ENCODE results near the gene SLC23A2.
"Not testable (repeated sequence)": the region's sequence is repeated elsewhere in the genome, so short reads cannot be mapped to it uniquely, and the experiment has no call there.

SLC23A2 gene

GRCh38 chr20:5001174-5002076 lies at the start of gene SLC23A2:
SLC23A2 (minus strand) TSS chr20:5001510; CDS start chr20:4932562, 68,948 bp downstream.
- DNase-seq, result no peak

- no peak for DNase-seq
These were observed 45.5 kb upstream of the SLC23A2 start for GRCh38 chr20:5046656-5047339.

DNA sequence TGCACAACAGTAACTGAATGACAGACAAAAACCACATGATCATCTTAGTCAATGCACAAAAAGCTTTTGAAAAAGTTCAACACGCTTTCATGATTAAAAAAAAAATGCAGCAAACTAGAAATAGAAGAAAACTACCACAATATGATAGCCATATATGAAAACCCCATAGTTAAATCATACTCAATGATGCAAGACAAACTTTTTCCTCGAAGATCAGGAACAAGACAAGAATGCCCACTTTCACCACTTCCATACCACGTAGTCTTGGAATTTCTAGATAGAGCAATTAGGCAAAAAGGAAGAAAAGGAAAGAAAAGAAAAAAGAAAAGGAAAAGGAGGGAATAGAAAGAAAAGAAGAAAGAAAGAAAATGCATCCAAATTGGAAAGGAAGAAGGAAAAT lies 44.6 kb upstream of the SLC23A2 start:
- no peak for DNase-seq

GRCh38 chr20:5044075-5044620 lies 42.8 kb upstream of the SLC23A2 start:
- DNase-seq, result no peak

DNA sequence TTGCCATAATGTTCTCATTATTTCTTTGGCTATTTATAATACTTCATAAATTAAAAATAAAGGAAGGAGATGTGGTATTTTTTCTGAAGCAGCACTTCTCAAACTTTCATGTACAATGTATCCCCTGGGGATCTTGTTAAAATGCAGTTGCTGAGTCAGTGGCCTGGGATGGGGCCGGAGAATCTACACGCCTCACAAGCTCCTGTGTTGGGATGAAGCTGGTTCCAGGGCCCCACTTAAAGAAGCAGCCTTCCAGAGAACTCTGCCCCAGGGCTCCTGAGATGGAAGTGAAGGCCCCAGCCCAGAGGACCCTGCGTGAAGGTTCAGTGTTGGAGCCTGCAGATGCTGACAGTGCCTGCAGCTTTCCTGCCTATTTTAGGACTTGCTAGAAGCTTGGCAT lies 40.1 kb upstream of the SLC23A2 start:
- DNase-seq, result no peak

GRCh38 chr20:5040345-5040744 lies 39.0 kb upstream of the SLC23A2 start:
- no peak for DNase-seq

DNA sequence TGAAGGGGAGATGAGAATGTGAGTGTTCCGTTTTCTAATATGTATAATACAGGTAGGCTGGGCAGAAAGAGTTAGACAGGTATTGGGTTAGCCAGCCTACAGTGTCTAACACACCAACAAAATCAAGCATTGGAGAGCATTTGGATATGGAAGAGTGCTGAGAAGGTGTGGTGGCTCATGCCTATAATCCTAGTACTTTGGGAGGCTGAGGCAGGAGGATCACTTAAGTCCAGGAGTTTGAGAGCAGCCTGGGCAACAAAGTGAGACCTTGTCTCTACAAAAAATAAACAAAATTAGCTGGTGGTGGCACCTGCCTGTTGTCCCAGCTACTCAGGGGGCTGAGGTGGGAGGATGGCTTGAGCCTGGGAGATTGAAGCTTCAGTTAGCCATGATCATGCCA lies 38.6 kb upstream of the SLC23A2 start:
- no peak for DNase-seq

DNA sequence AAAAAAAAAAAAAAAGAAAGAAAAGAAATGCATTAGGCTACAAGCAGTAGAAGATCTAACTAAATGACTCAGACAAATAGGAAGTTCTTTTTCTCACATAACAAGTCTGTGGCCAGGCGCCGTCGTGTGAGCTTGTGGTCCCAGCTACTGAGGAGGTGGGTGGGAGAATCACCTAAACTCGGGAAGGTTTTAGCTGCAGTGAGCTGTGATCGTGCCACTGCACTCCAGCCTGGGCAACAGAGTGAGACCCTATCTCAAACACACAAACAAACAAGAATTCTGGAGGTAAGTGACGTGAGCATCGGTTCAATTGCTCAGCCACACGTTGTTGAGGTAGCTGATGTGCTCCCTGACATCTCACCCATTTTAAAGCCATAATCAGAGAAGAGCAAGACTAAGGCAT lies 37.9 kb upstream of the SLC23A2 start:
- no peak for DNase-seq

- DNase-seq, result no peak
These were observed 35.5 kb upstream of the SLC23A2 start for GRCh38 chr20:5036828-5037227.

DNA sequence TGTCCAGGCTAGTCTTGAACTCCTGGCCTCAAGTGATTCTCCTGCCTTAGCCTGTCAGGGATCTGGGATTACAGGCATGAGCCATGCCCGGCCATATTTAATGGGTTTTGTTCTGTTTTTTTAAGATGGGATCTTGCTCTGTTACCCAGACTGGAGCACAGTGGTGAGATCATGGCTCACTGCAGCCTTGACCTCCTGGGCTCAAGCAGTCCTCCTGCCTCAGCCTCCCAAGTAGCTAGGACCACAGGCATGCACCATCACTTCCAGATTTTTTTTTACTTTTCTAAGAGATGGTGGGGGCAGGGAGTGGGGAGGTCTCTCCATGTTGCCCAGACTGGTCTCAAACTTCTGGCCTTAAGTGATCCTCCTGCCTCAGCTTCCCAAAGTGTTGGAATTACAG lies 34.2 kb upstream of the SLC23A2 start:
- not testable (repeated sequence) for DNase-seq

- DNase-seq, result no peak
These were observed 32.3 kb upstream of the SLC23A2 start for GRCh38 chr20:5033566-5033965.

DNA sequence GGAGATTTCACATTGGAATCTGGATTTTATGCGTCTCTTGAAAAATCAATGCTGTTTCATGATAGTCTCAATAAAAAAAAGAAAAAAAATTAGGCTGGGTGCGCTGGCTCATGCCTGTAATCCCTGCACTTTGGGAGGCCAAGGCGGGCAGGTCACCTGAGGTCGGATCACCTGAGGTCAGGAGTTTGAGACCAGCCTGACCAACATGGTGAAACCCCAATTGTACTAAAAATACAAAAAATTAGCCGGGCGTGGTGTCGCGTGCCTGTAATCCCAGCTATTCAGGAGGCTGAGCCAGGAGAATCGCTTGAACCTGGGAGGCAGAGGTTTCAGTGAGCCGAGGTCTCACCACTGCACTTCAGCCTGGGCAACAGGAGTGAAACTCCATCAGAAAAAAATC lies 30.4 kb upstream of the SLC23A2 start:
- not testable (repeated sequence) for DNase-seq

GRCh38 chr20:5031206-5031557 lies 29.9 kb upstream of the SLC23A2 start:
- no peak for DNase-seq

DNA sequence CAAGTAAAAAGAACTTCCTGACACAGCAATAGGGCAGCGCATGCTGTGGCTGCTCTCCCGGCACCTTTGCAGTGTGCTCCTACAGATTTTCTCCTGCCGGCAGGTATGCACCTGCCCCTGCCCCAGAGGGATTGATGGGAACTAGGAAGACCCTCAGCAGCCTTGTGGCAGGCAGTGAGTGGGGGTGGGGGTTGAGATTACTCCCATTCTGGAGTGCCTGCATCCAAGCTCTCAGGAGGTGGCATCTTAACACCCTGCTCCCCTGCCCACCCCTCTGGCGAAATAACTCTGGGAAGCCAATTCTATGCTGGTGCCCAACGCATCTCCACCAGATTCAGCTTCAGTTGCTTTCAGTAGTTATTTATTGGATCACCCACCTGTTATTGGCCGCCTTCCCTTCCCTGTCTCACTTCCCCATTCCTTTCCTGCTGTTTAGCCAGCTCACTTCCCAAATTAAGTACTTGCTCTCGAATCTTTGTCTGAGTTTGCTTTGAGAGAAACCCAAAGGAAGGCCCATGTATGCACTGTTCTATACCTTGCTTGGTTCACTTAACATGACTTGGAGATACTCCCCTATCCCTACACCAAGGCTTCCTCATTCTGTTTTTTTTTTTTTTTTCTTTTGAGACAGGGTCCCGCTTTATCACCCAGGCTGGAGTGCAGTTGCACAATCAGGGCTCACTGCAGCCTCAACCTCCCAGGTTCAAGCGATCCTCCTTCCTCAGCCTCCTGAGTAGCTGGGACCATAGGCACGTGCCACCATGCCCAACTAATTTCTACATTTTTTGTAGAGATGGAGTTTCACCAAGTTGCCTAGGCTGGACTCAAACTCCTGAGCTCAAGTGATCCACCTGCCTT lies 29.3 kb upstream of the SLC23A2 start:
- DNase-seq, result no peak

GRCh38 chr20:5028258-5029059 lies 27.1 kb upstream of the SLC23A2 start:
- DNase-seq, result not testable (repeated sequence)

DNA sequence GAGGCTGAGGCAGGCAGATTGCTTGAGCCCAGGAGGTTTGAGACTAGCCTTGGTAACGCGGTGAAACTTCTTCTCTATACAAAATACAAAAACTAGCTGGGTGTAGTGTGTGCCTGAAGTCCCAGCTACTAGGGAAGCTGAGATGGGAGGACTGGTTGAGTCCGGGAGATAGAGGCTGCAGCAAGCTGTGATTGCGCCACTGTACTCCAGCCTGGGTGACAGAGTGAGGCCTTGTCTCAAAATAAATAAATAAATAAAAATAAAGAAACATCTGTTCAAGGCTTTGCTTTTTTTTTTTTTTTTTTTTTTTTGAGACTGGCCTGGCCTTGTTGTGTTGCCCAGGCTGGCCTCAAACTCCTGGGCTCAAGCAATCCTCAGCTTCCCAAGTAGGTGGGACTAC lies 23.7 kb upstream of the SLC23A2 start:
- DNase-seq, result no peak

DNA sequence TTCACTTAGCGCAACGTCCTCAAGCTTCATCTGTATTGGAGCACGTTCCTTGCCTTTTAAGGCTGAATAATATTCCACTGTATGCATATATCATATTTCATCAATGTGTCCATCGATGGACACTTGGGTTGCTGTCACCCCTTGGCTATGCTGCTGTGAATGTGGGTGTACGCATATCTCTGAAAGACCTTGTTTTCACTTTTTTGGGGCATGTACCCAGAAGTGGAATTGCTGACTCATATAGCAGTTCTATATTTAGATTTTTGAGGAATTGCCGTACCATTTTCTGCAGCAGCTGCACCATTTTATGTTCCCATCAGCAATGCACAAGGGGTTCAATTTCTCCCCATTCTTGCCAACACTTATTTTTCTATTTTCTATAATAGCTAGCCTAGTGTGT lies 22.8 kb upstream of the SLC23A2 start:
- no peak for DNase-seq

- not testable (repeated sequence) for DNase-seq
These were observed 21.9 kb upstream of the SLC23A2 start for GRCh38 chr20:5023171-5023570.

DNA sequence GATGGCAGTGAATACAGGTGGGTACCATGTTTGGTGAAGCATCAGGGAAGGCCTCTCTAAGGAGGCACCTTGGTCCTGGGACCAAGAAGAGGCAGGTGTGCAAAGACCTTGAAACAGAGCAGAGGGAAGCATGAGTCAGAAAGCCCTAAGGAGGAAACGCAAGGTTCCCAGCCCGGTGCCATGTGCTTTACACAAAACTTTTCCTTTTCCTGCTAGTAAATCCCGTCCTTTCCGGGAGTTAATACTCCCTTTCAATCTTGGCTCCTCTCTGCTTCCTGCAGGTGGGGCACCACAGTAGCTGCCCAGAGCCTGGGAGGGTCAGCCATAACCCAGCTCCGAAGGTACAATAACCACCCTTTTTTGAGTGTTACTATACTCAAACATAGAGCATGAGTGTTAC lies 19.4 kb upstream of the SLC23A2 start:
- no peak for DNase-seq

DNA sequence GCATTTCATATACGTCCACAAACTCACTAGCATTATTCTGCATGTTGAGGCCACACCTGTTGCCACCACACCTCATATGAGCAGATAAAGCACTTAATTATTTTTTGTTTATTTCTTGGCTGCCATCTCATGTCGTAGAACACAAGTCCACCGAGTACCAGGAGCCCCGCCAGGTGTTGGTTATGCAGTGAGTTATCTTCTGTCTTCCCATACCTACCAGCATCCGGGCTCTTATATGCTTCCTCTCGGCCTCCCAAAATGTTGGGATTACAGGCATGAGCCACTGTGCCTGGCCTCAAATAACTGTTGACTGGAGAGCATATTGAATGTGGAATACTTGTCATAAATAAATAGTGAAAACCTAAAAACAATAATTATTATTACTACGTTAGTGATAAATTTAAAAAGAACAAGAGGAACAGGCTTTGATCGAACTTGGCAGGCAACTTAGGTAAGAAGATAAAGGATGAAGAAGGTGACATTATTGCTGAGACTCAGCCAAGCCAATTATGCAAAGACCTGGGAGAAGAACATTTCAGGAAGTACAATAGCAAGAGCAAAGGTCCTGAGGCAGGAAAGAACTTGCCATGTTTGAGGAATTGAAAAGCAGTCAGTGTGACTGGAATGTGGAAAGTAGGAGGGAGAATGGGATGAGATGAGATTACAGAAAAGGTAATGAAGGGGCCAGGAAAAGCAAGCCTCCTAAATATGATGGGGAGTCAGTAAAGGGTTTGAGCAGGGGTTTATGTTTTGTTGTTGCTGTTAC lies 12.6 kb upstream of the SLC23A2 start:
- DNase-seq, result no peak

DNA sequence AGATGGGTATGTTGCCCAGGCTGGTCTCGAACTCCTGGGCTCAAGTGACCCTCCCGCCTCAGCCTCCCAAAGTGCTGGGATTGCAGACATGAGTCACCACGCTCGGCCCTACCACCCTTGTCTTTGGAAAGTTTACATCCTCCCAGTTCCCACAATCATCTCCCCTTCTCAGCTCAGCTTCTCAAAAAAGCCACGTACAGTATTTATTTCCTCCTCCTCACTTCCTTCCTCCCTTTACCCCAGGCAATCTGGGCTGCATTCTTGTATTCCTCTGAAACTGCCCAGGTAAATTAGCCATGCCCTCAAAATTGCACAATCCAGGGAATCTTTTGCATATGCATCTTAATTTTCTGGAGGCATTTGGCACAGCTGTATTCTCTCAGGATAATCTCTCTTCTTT lies 7.4 kb upstream of the SLC23A2 start:
- no peak for DNase-seq
